ENCODE data around the gene KRT20.

DNA sequence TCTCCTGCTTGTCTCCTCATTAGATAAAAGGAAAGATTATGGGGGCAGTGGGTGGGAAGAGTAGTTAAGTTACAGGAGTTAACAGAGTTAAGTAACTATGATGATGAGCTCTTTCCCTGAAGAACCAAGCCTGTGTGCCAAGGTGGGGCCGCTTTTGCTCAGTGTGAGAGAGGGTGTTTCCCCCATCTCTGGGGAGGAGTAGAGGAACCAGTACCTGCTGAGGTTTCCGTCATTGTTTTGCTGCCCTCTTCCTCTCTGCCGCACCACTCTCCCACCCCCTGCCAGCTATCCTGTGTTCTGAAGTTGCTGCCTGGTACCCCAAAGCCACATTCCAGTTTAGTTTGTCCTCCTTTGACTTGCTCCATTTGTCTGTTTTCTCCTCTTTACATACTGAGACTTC, 41.8 kb downstream of the KRT20 start:
- no peak for TF ChIP-seq POLR2A (IDR thresholded peaks at IDR 0.05)
- TF ChIP-seq, protein P1, sequence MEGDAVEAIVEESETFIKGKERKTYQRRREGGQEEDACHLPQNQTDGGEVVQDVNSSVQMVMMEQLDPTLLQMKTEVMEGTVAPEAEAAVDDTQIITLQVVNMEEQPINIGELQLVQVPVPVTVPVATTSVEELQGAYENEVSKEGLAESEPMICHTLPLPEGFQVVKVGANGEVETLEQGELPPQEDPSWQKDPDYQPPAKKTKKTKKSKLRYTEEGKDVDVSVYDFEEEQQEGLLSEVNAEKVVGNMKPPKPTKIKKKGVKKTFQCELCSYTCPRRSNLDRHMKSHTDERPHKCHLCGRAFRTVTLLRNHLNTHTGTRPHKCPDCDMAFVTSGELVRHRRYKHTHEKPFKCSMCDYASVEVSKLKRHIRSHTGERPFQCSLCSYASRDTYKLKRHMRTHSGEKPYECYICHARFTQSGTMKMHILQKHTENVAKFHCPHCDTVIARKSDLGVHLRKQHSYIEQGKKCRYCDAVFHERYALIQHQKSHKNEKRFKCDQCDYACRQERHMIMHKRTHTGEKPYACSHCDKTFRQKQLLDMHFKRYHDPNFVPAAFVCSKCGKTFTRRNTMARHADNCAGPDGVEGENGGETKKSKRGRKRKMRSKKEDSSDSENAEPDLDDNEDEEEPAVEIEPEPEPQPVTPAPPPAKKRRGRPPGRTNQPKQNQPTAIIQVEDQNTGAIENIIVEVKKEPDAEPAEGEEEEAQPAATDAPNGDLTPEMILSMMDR (IDR thresholded peaks at IDR 0.05): no peak
